MCF 10A (cell line): ENCODE measurements around the gene ADD1. TPM values are rescaled to one million over a fixed set of nuclear protein-coding genes. Genes with fewer than 3 reads are reported as not detected.
A peak's percentile ranks its signal among the peaks of the same experiment; 100 is the strongest.

Experiments used
- BruUV-seq: library from RNA; stranded (reverse); fragments of 400-500 nt; replicated peaks from 2 replicates; lab custom pipeline; 2021; lab: Mats Ljungman, UMichigan
- CTCF ChIA-PET: fragments of 300-600 bp; sonication (Branson Sonifier 250); formaldehyde crosslinking; extraction: SDS; loops from one replicate; lab custom pipeline; 2021; ENCODE audit warnings: antibody characterized with exemption, inconsistent platforms; lab: Yijun Ruan, JAX
- POLR2A ChIA-PET: fragments of 300-600, 350-650 bp; sonication (Branson Sonifier 250); formaldehyde crosslinking; extraction: SDS; loops from one replicate; lab custom pipeline; 2020; ENCODE audit warnings: antibody characterized with exemption, inconsistent platforms; lab: Yijun Ruan, JAX
- DNase-seq: peaks from one replicate; pipeline ENCODE4 v3.0.0-alpha.2; 2018; ENCODE audit not compliant: unreplicated experiment
- H3K27ac Mint-ChIP-seq: one replicate; pipeline ENCODE4 v1.8.0; 2022; ENCODE audit warnings: mild to moderate bottlenecking, low read depth, mixed read lengths; ENCODE audit not compliant: unreplicated experiment
- H3K27me3 Mint-ChIP-seq: one replicate; pipeline ENCODE4 v1.8.0; 2022; ENCODE audit warnings: mixed read lengths; ENCODE audit not compliant: insufficient read depth, unreplicated experiment
- H3K36me3 Mint-ChIP-seq: one replicate; pipeline ENCODE4 v1.8.0; 2022; ENCODE audit warnings: mild to moderate bottlenecking, moderate library complexity, mixed read lengths; ENCODE audit not compliant: insufficient read depth, unreplicated experiment
- H3K4me1 Mint-ChIP-seq: one replicate; pipeline ENCODE4 v1.8.0; 2022; ENCODE audit warnings: mixed read lengths; ENCODE audit not compliant: insufficient read depth, unreplicated experiment
- H3K4me3 Mint-ChIP-seq: one replicate; pipeline ENCODE4 v1.8.0; 2022; ENCODE audit warnings: mild to moderate bottlenecking, moderate library complexity, mixed read lengths; ENCODE audit not compliant: unreplicated experiment
- H3K9me3 Mint-ChIP-seq: one replicate; pipeline ENCODE4 v1.8.0; 2022; ENCODE audit warnings: mixed read lengths; ENCODE audit not compliant: unreplicated experiment
- CTCF ChIP-seq: fragments of 200-600 bp; IDR thresholded peaks from one replicate; pipeline ENCODE4 v1.8.0; 2022; ENCODE audit warnings: antibody characterized with exemption, mild to moderate bottlenecking; ENCODE audit not compliant: unreplicated experiment
- intact Hi-C: fragments of 100-400 bp; cut with micrococcal nuclease; formaldehyde crosslinking; loops from 2 replicates; pipeline ENCODE4 v1.14.1; 2022
- total RNA-seq: library from RNA; stranded (reverse); gene quantifications from 2 replicates; pipeline ENCODE4 v1.2.3, GENCODE V29; 2022

The ADD1 gene
- total RNA-seq, 1 experiment from 2014 or later: 131 TPM

GRCh38 chr4:2798399-2799223 lies 45.0 kb upstream of the ADD1 start:
- BruUV-seq: no TSS peak

GRCh38 chr4:2799224-2799911 lies 44.3 kb upstream of the ADD1 start:
- CTCF ChIA-PET: interaction anchor here (0.6 kb wide), 2 partner anchors 14 to 35 kb away, joined by 3 read pairs; no protein-coding TSS in a partner anchor
- POLR2A ChIA-PET: interaction anchor here (1.0 to 3.7 kb wide), 3 partner anchors 41 to 136 kb away, joined by 3 to 19 read pairs (median 5); partner anchors contain the start of gene TNIP2
- Mint-ChIP-seq H3K4me1 (peaks cover 66% of the 10 kb centered on the region), H3K27ac (no peak overlapping the region), H3K36me3 (no peaks in the 10 kb centered on the region), H3K4me3 (peak overlapping the region; percentile 26), H3K27me3 (no peaks in the 10 kb centered on the region), H3K9me3 (no peaks in the 10 kb centered on the region)
- DNase-seq: no peak
- no peak for TF ChIP-seq CTCF
- no TSS peak for BruUV-seq
- intact Hi-C loops: no loop called here

More at GRCh38 chr4:2798399-2799223, 45.0 kb upstream of the ADD1 start:
- TF ChIP-seq CTCF: no peak
- Mint-ChIP-seq H3K4me3 (peak overlapping the region; percentile 16), H3K27me3 (no peaks in the 10 kb centered on the region), H3K4me1 (peaks cover 69% of the 10 kb centered on the region), H3K9me3 (no peaks in the 10 kb centered on the region), H3K27ac (peak overlapping the region; percentile 67), H3K36me3 (no peaks in the 10 kb centered on the region)
- ChIA-PET CTCF (interaction anchor here (0.6 to 0.9 kb wide), 2 partner anchors 15 to 33 kb away, joined by 3 read pairs; no protein-coding TSS in a partner anchor), POLR2A (interaction anchor here (0.8 to 3.7 kb wide), 6 partner anchors 16 to 137 kb away, joined by 3 to 19 read pairs (median 3); no protein-coding TSS in a partner anchor)
- intact Hi-C loops: no loop called here
- peak; percentile 47 for DNase-seq

GRCh38 chr4:2799971-2800690 lies 43.5 kb upstream of the ADD1 start:
- POLR2A ChIA-PET: interaction anchor here (0.9 to 1.3 kb wide), 2 partner anchors 8 to 44 kb away, joined by 4 to 5 read pairs; partner anchors contain the start of gene TNIP2

More at GRCh38 chr4:2799971-2800690, 43.5 kb upstream of the ADD1 start:
- TF ChIP-seq CTCF: no peak
- intact Hi-C loops: no loop called here
- H3K36me3 Mint-ChIP-seq: no peaks in the 10 kb centered on the region
- BruUV-seq: no TSS peak
- peak overlapping the region; percentile 69 for H3K27ac Mint-ChIP-seq
- H3K4me3 Mint-ChIP-seq: peak overlapping the region; percentile 28
- H3K27me3 Mint-ChIP-seq: no peaks in the 10 kb centered on the region
- no peaks in the 10 kb centered on the region for H3K9me3 Mint-ChIP-seq
- CTCF ChIA-PET: interaction anchor here (0.6 kb wide), 2 partner anchors 35 to 248 kb away, joined by 3 read pairs; no protein-coding TSS in a partner anchor
- DNase-seq: no peak
- peaks cover 64% of the 10 kb centered on the region for H3K4me1 Mint-ChIP-seq
